ENCODE results near the gene ZP1.

ZP1 gene

GRCh38 chr11:60842668-60843600 lies 24.4 kb upstream of the ZP1 start:
- DNase-seq (ENCODE audit: low read depth in 1 of 2, low spot score in 1 of 2): peak in 1 of 2 donors; percentile 4

GRCh38 chr11:60844045-60844869 lies 23.1 kb upstream of the ZP1 start:
- DNase-seq (ENCODE audit: low read depth in 1 of 2, low spot score in 1 of 2): no peak

- no peak for DNase-seq (ENCODE audit: low read depth in 1 of 2, low spot score in 1 of 2)
Measured at GRCh38 chr11:60844870-60845221, 22.5 kb upstream of the ZP1 start.

- DNase-seq (ENCODE audit: low read depth in 1 of 2, low spot score in 1 of 2): no peak
Measured at GRCh38 chr11:60845338-60845737, 22.0 kb upstream of the ZP1 start.

- no peak for DNase-seq (ENCODE audit: low read depth in 1 of 2, low spot score in 1 of 2)
Measured at GRCh38 chr11:60847281-60847680, 20.1 kb upstream of the ZP1 start.

GRCh38 chr11:60847896-60848295 lies 19.4 kb upstream of the ZP1 start:
- DNase-seq (ENCODE audit: low read depth in 1 of 2, low spot score in 1 of 2): no peak

GRCh38 chr11:60848714-60849151 lies 18.6 kb upstream of the ZP1 start:
- no peak for DNase-seq (ENCODE audit: low read depth in 1 of 2, low spot score in 1 of 2)

GRCh38 chr11:60849641-60850520 lies 17.5 kb upstream of the ZP1 start:
- DNase-seq (ENCODE audit: low read depth in 1 of 2, low spot score in 1 of 2): no peak

GRCh38 chr11:60851327-60852104 lies 15.8 kb upstream of the ZP1 start:
- no peak for DNase-seq (ENCODE audit: low read depth in 1 of 2, low spot score in 1 of 2)

GRCh38 chr11:60852117-60852981 lies 15.0 kb upstream of the ZP1 start:
- DNase-seq (ENCODE audit: low read depth in 1 of 2, low spot score in 1 of 2): no peak

- no peak for DNase-seq (ENCODE audit: low read depth in 1 of 2, low spot score in 1 of 2)
Measured at GRCh38 chr11:60852982-60853950, 14.1 kb upstream of the ZP1 start.

- DNase-seq (ENCODE audit: low read depth in 1 of 2, low spot score in 1 of 2): no peak
Measured at GRCh38 chr11:60854140-60854846, 13.0 kb upstream of the ZP1 start.

GRCh38 chr11:60854847-60855725 lies 12.3 kb upstream of the ZP1 start:
- DNase-seq (ENCODE audit: low read depth in 1 of 2, low spot score in 1 of 2): no peak

GRCh38 chr11:60855726-60856633 lies 11.4 kb upstream of the ZP1 start, which contains the start of gene PTGDR2:
Gene PTGDR2, minus strand, starts transcription at chr11:60855950. Its CDS starts 2,228 bp downstream, at chr11:60853722.
- DNase-seq (ENCODE audit: low read depth in 1 of 2, low spot score in 1 of 2): no peak

Data from activated T-helper 1 cell treated with anti-CD3 and anti-CD28 coated beads, Interleukin-2, amount 50 U/mL, for 16 hours (primary cell).